LoVo (cell line): ENCODE data around the gene GAGE12E.
"Not testable (repeated sequence)": the region's sequence is repeated elsewhere in the genome, so short reads cannot be mapped to it uniquely, and the experiment has no call there.

ENCODE experiments used
- DNase-seq: peaks from one replicate; pipeline ENCODE4 v3.0.0-alpha.2; 2016; ENCODE audit warnings: low spot score

Gene GAGE12E

GRCh38 chrX:49550989-49551388 lies at the start of gene GAGE12E:
Gene GAGE12E, plus strand, starts transcription at chrX:49551289. Its CDS starts 1,155 bp downstream, at chrX:49552444.
- DNase-seq, result not testable (repeated sequence)

DNA sequence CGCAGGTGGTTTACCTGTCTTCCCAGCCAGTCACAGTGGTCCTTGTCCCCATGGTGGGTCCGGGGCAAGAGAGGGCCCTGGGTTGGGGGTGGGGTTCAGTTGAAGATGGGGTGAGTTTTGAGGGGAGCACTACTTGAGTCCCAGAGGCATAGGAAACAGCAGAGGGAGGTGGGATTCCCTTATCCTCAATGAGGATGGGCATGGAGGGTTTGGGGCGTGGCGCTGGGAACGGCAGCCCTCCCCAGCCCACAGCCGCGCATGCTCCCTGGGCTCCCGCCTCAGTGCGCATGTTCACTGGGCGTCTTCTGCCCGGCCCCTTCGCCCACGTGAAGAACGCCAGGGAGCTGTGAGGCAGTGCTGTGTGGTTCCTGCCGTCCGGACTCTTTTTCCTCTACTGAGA lies 19.2 kb upstream of the GAGE12E start, which contains the start of gene GAGE12C:
Gene GAGE12C, plus strand, starts transcription at position 301 of the 400 bp plus-strand sequence. CDS start 1,155 bp downstream, outside the sequence.
- DNase-seq, result not testable (repeated sequence)

- DNase-seq, result not testable (repeated sequence)
Observed at GRCh38 chrX:49541433-49541832, 9.7 kb upstream of the GAGE12E start, which contains the start of gene GAGE12D. Gene GAGE12D, plus strand, starts transcription at chrX:49541733. Its CDS starts 1,155 bp downstream, at chrX:49542888.

DNA sequence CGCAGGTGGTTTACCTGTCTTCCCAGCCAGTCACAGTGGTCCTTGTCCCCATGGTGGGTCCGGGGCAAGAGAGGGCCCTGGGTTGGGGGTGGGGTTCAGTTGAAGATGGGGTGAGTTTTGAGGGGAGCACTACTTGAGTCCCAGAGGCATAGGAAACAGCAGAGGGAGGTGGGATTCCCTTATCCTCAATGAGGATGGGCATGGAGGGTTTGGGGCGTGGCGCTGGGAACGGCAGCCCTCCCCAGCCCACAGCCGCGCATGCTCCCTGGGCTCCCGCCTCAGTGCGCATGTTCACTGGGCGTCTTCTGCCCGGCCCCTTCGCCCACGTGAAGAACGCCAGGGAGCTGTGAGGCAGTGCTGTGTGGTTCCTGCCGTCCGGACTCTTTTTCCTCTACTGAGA lies 9.5 kb downstream of the GAGE12E start, which contains the start of gene GAGE12F:
Gene GAGE12F, plus strand, starts transcription at position 301 of the 400 bp plus-strand sequence. CDS start 1,155 bp downstream, outside the sequence.
- DNase-seq, result not testable (repeated sequence)

- DNase-seq, result not testable (repeated sequence)
Observed at GRCh38 chrX:49568728-49569127, 17.6 kb downstream of the GAGE12E start.

GRCh38 chrX:49569152-49569551 lies 18.1 kb downstream of the GAGE12E start:
- DNase-seq, result not testable (repeated sequence)

DNA sequence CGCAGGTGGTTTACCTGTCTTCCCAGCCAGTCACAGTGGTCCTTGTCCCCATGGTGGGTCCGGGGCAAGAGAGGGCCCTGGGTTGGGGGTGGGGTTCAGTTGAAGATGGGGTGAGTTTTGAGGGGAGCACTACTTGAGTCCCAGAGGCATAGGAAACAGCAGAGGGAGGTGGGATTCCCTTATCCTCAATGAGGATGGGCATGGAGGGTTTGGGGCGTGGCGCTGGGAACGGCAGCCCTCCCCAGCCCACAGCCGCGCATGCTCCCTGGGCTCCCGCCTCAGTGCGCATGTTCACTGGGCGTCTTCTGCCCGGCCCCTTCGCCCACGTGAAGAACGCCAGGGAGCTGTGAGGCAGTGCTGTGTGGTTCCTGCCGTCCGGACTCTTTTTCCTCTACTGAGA lies 19.0 kb downstream of the GAGE12E start, which contains the start of gene GAGE12G:
Gene GAGE12G, plus strand, starts transcription at position 301 of the 400 bp plus-strand sequence. CDS start 1,155 bp downstream, outside the sequence.
- DNase-seq, result not testable (repeated sequence)

DNA sequence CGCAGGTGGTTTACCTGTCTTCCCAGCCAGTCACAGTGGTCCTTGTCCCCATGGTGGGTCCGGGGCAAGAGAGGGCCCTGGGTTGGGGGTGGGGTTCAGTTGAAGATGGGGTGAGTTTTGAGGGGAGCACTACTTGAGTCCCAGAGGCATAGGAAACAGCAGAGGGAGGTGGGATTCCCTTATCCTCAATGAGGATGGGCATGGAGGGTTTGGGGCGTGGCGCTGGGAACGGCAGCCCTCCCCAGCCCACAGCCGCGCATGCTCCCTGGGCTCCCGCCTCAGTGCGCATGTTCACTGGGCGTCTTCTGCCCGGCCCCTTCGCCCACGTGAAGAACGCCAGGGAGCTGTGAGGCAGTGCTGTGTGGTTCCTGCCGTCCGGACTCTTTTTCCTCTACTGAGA lies 28.6 kb downstream of the GAGE12E start, which contains the start of gene GAGE12H:
Gene GAGE12H, plus strand, starts transcription at position 301 of the 400 bp plus-strand sequence. CDS start 1,155 bp downstream, outside the sequence.
- not testable (repeated sequence) for DNase-seq

- DNase-seq, result not testable (repeated sequence)
Observed at GRCh38 chrX:49589196-49589595, 38.1 kb downstream of the GAGE12E start, which contains the start of gene GAGE2A. Gene GAGE2A, plus strand, starts transcription at chrX:49589496. Its CDS starts 1,155 bp downstream, at chrX:49590651.

DNA sequence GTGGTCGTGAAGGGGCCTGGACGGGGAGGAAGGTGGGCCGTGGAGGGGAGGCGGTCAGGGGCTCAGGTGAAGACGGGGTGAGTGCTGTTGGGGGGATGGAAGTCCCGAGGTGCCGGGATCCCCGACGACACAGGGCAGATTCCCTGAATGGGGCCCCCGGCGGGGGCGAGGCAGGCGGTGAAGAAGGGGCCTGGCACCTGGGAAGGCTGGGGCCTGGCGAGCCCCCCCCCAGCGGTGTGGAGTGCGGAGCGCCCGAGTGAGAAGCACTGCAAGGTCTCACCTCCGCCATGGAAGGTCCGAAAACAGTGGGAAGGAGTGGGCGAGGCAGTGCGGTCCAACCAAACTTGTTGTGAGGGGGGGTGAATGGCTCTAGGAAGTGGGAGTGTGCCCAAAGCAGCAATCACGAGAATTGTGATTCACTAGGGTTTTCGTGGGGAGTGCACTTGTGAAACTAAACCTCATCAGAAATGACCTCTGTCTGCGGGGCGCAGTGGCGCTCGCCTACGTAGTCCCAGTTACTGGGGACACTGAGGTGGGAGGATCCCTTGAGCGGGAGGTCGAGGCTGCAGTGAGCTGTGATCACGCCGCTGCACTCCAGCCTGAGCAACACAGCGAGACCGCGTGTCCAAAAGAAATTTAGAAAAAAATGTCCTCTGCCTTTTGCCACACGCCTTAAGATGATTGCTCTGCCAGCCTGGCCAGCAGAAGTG lies 38.8 kb downstream of the GAGE12E start:
- not testable (repeated sequence) for DNase-seq

- DNase-seq, result not testable (repeated sequence)
Observed at GRCh38 chrX:49590488-49590887, 39.4 kb downstream of the GAGE12E start.

DNA sequence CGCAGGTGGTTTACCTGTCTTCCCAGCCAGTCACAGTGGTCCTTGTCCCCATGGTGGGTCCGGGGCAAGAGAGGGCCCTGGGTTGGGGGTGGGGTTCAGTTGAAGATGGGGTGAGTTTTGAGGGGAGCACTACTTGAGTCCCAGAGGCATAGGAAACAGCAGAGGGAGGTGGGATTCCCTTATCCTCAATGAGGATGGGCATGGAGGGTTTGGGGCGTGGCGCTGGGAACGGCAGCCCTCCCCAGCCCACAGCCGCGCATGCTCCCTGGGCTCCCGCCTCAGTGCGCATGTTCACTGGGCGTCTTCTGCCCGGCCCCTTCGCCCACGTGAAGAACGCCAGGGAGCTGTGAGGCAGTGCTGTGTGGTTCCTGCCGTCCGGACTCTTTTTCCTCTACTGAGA lies 47.6 kb downstream of the GAGE12E start, which contains the start of gene GAGE1:
Gene GAGE1, plus strand, starts transcription at position 301 of the 400 bp plus-strand sequence. CDS start 1,155 bp downstream, outside the sequence.
- DNase-seq, result not testable (repeated sequence)
